Keratinocyte (primary cell): Measurements from ENCODE around the gene PARD3B. TPM values are rescaled to one million over a fixed set of nuclear protein-coding genes. Genes with fewer than 3 reads are reported as not detected.

Experiments
- DNase-seq: peaks from one replicate; pipeline ENCODE4 v3.0.0-alpha.2; 2011; ENCODE audit warnings: low read depth, missing footprints, low spot score
- FAIRE-seq: peaks from 2 replicates; lab custom pipeline; 2011; peaks lifted over from hg19 to GRCh38; lab: Jason Lieb, UNC
- H2AFZ ChIP-seq: 2 replicates; pipeline ENCODE4 v1.6.0; 2012; ENCODE audit warnings: low read length, control low read depth, inconsistent platforms; ENCODE audit not compliant: control insufficient read depth
- H3K27ac ChIP-seq: 2 replicates; pipeline ENCODE4 v1.5.1; 2011; ENCODE audit warnings: low read length; ENCODE audit not compliant: control insufficient read depth, insufficient read depth
- H3K27me3 ChIP-seq: 3 replicates; pipeline ENCODE4 v1.6.0; 2011; ENCODE audit warnings: low read length; ENCODE audit not compliant: control insufficient read depth, insufficient read depth; ENCODE audit errors: extremely low read depth
- H3K36me3 ChIP-seq, 2 experiments: 2 replicates in 1 of 2; 3 replicates in 1 of 2; pipeline ENCODE4 v1.5.1; 2011; ENCODE audit warnings: low read length in 2 of 2, mild to moderate bottlenecking in 1 of 2; ENCODE audit not compliant: control insufficient read depth in 2 of 2, insufficient read depth in 2 of 2; ENCODE audit errors: extremely low read depth in 1 of 2
- H3K4me1 ChIP-seq: 3 replicates; pipeline ENCODE4 v1.5.1; 2011; ENCODE audit warnings: low read length; ENCODE audit not compliant: control insufficient read depth, insufficient read depth; ENCODE audit errors: extremely low read depth
- H3K4me2 ChIP-seq: 3 replicates; pipeline ENCODE4 v1.6.0; 2011; ENCODE audit warnings: low read depth, low read length; ENCODE audit not compliant: control insufficient read depth, insufficient read depth; ENCODE audit errors: extremely low read depth
- H3K4me3 ChIP-seq, 3 experiments: fragments of 200-600 bp in 1 of 3; sonication (generic) in 1 of 3; 2 replicates in 2 of 3; 3 replicates in 1 of 3; pipeline ENCODE4 v1.5.1; 2011 to 2016; ENCODE audit warnings: low read length in 3 of 3, mild to moderate bottlenecking in 3 of 3, control low read depth in 2 of 3, inconsistent platforms in 1 of 3, low read depth in 1 of 3, mixed read lengths in 1 of 3, mixed run types in 1 of 3, moderate library complexity in 1 of 3; ENCODE audit not compliant: control insufficient read depth in 2 of 3, insufficient read depth in 2 of 3; ENCODE audit errors: extremely low read depth in 1 of 3
- H3K79me2 ChIP-seq: 2 replicates; pipeline ENCODE4 v1.6.0; 2012; ENCODE audit warnings: low read length; ENCODE audit not compliant: control insufficient read depth, insufficient read depth
- H3K9ac ChIP-seq: 3 replicates; pipeline ENCODE4 v1.6.0; 2011; ENCODE audit warnings: low read length; ENCODE audit not compliant: control insufficient read depth, insufficient read depth; ENCODE audit errors: extremely low read depth
- H3K9me1 ChIP-seq: 3 replicates; pipeline ENCODE4 v1.6.0; 2011; ENCODE audit warnings: low read length; ENCODE audit not compliant: control insufficient read depth, insufficient read depth; ENCODE audit errors: extremely low read depth
- H3K9me3 ChIP-seq: 2 replicates; pipeline ENCODE4 v1.5.1; 2012; ENCODE audit warnings: low read depth, low read length; ENCODE audit not compliant: control insufficient read depth
- H4K20me1 ChIP-seq: 3 replicates; pipeline ENCODE4 v1.6.0; 2011; ENCODE audit warnings: low read length; ENCODE audit not compliant: control insufficient read depth, insufficient read depth; ENCODE audit errors: extremely low read depth
- CTCF ChIP-seq, 3 experiments: IDR thresholded peaks in 1 of 3; conservative IDR thresholded peaks in 1 of 3; optimal IDR thresholded peaks in 1 of 3; 2 replicates in 2 of 3; 3 replicates in 1 of 3; pipeline versions ENCODE3 to v1.5.1; 2011; ENCODE audit warnings: low read length in 3 of 3, mild to moderate bottlenecking in 3 of 3, moderate library complexity in 2 of 3, control low read depth in 1 of 3, inconsistent platforms in 1 of 3; ENCODE audit not compliant: insufficient read depth in 2 of 3; ENCODE audit errors: extremely low read depth in 1 of 3
- EZH2 ChIP-seq: IDR thresholded peaks from one replicate; pipeline ENCODE4 v1.6.1; 2012; ENCODE audit warnings: inconsistent platforms, mild to moderate bottlenecking, low read length, moderate library complexity
- dilution Hi-C: fragments of 300-500 bp; cut with MboI; formaldehyde crosslinking; loops from one replicate; pipeline ENCODE4 v1.7.0; 2020; ENCODE audit warnings: low sequenced_read_pairs; ENCODE audit not compliant: extremely low pct_ligation_motif_present
- polyA plus RNA-seq, 5 experiments: library from polyadenylated mRNA; depleted of rRNA in 3 of 5; stranded (reverse) in 3 of 5; stranded (forward) in 1 of 5; unstranded in 1 of 5; fragments of >200 nt; gene quantifications; 1 replicate in 1 of 5; 2 replicates in 3 of 5; 3 replicates in 1 of 5; pipeline versions ENCODE4 v1.2.1 to v1.2.3, GENCODE V29; 2011 to 2012; ENCODE audit warnings: missing spikeins in 2 of 5, low read depth in 1 of 5, low replicate concordance in 1 of 5

The PARD3B gene
- polyA plus RNA-seq, 1 donor (not counting 4 experiments of a cell fraction or from before 2014, with no cell fraction given): 1.2 TPM

GRCh38 chr2:205293559-205293958 lies 748.3 kb downstream of the PARD3B start:
- Histone ChIP-seq H3K4me3 (no peak overlapping the region), H3K36me3 (no peaks in the 10 kb centered on the region), H3K9me1 (no peaks in the 10 kb centered on the region), H3K9ac (no peak overlapping the region), H3K27ac (no peak overlapping the region), H4K20me1 (no peaks in the 10 kb centered on the region), H3K9me3 (no peaks in the 10 kb centered on the region), H3K4me2 (no peak overlapping the region), H3K27me3 (no peaks in the 10 kb centered on the region), H3K79me2 (no peaks in the 10 kb centered on the region), H2AFZ (no peak overlapping the region), H3K4me1 (no peaks in the 10 kb centered on the region)
- FAIRE-seq (no peak), DNase-seq (no peak)
- dilution Hi-C loops: no loop called here
- TF ChIP-seq CTCF (optimal IDR thresholded peaks at IDR 0.05 in 1 of 3, IDR thresholded peaks at IDR 0.05 in 1 of 3, conservative IDR thresholded peaks at IDR 0.05 in 1 of 3; ENCODE audit: extremely low read depth in 1 of 3, insufficient read depth in 2 of 3, low read length in 3 of 3): no peak
- no peak for TF ChIP-seq EZH2

- H2AFZ ChIP-seq: no peak overlapping the region
- no peak overlapping the region for H3K4me2 ChIP-seq
- H3K9ac ChIP-seq: no peak overlapping the region
- no peaks in the 10 kb centered on the region for H4K20me1 ChIP-seq
- H3K4me3 ChIP-seq: no peak overlapping the region
- no peak overlapping the region for H3K27ac ChIP-seq
- TF ChIP-seq CTCF (optimal IDR thresholded peaks at IDR 0.05 in 1 of 3, IDR thresholded peaks at IDR 0.05 in 1 of 3, conservative IDR thresholded peaks at IDR 0.05 in 1 of 3; ENCODE audit: extremely low read depth in 1 of 3, insufficient read depth in 2 of 3, low read length in 3 of 3) (no peak), EZH2 (no peak)
- H3K27me3 ChIP-seq: no peaks in the 10 kb centered on the region
- no peaks in the 10 kb centered on the region for H3K79me2 ChIP-seq
- FAIRE-seq (no peak), DNase-seq (no peak)
- H3K9me3 ChIP-seq: no peaks in the 10 kb centered on the region
- no peaks in the 10 kb centered on the region for H3K36me3 ChIP-seq
- H3K4me1 ChIP-seq: no peaks in the 10 kb centered on the region
- no peaks in the 10 kb centered on the region for H3K9me1 ChIP-seq
- dilution Hi-C loops: no loop called here
These were observed 751.7 kb downstream of the PARD3B start for GRCh38 chr2:205296959-205297358.
